Measurements from ENCODE around the gene PHETA2. TPM values are rescaled to one million over a fixed set of nuclear protein-coding genes. Genes with fewer than 3 reads are reported as not detected.
A peak's percentile ranks its signal among the peaks of the same experiment; 100 is the strongest.

PHETA2 gene
- total RNA-seq, 4 donors from 2014 or later: 5.8 to 14.6 (median 7.6) TPM

DNA sequence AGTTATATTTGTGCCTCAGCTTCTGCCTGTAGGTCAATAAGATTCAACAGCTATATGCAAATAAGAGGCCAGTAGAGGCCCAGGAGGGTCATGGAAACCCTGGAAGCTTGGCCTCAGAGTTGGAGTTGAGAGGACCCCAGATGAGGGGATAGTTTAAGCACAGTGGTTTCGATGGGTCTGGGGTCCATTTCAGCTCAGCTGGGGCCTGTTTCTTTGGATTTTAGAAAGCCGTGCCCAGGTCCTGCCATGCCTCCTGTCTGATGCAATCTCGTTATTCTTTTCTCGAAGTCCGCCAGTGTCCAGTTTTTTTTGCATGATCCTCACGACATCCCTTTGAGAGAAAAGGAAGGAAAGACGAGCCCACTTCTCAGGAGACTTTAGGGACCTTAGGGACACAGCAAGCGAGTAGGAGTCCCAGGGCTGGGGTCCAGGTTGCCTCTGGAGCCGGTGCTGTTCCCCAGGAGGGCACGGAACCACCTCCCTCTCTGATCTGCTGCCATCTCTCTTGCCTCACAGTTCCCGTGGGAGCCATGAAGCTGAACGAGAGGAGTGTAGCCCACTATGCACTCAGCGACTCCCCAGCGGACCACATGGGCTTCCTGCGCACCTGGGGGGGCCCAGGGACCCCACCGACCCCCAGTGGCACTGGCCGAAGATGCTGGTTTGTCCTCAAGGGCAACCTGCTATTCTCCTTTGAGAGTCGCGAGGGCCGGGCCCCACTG lies 2.9 kb downstream of the PHETA2 start:
- H3K4me1 ChIP-seq: peaks cover 0 to 32% (median 8%) of the 10 kb centered on the region in 4 donors
- H3K27ac ChIP-seq: no peak overlapping the region

DNA sequence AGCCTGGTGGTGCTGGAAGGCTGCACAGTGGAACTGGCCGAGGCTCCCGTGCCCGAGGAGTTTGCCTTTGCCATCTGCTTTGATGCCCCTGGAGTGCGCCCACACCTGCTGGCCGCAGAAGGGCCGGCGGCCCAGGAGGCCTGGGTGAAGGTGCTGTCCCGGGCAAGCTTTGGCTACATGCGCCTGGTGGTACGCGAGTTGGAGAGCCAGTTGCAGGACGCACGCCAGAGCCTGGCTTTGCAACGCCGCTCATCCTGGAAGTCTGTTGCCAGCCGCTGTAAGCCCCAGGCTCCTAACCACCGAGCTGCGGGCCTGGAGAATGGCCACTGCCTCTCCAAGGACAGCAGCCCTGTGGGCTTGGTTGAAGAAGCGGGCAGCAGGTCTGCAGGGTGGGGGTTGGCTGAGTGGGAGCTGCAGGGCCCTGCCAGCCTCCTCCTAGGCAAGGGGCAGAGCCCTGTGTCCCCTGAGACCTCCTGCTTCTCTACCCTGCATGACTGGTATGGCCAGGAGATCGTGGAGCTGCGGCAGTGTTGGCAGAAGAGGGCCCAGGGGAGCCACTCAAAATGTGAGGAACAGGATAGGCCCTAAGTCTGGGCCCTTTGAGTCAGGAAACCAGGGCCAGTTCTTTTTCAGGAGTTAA lies 3.6 kb downstream of the PHETA2 start:
- H3K4me3 ChIP-seq: no peak overlapping the region
- H3K27me3 ChIP-seq: no peaks in the 10 kb centered on the region
- peaks cover 0 to 31% (median 8%) of the 10 kb centered on the region in 4 donors for H3K4me1 ChIP-seq
- H3K36me3 ChIP-seq: peaks cover 0 to 11% (median 0%) of the 10 kb centered on the region in 3 donors
- no peaks in the 10 kb centered on the region for H3K9me3 ChIP-seq
- peak in 1 of 3 donors; percentile 48 for DNase-seq
- peak overlapping the region in 3 of 4 donors; percentile 97 to 99 (median 97) for H3K27ac ChIP-seq
- TF ChIP-seq, protein P1, sequence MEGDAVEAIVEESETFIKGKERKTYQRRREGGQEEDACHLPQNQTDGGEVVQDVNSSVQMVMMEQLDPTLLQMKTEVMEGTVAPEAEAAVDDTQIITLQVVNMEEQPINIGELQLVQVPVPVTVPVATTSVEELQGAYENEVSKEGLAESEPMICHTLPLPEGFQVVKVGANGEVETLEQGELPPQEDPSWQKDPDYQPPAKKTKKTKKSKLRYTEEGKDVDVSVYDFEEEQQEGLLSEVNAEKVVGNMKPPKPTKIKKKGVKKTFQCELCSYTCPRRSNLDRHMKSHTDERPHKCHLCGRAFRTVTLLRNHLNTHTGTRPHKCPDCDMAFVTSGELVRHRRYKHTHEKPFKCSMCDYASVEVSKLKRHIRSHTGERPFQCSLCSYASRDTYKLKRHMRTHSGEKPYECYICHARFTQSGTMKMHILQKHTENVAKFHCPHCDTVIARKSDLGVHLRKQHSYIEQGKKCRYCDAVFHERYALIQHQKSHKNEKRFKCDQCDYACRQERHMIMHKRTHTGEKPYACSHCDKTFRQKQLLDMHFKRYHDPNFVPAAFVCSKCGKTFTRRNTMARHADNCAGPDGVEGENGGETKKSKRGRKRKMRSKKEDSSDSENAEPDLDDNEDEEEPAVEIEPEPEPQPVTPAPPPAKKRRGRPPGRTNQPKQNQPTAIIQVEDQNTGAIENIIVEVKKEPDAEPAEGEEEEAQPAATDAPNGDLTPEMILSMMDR (IDR thresholded peaks at IDR 0.05): no peak
- no peak for TF ChIP-seq POLR2A (IDR thresholded peaks at IDR 0.05)

More for the DNA sequence above, 2.9 kb downstream of the PHETA2 start:
- Histone ChIP-seq H3K36me3 (peaks cover 0 to 7% (median 0%) of the 10 kb centered on the region in 3 donors), H3K27me3 (no peaks in the 10 kb centered on the region), H3K9me3 (no peaks in the 10 kb centered on the region), H3K4me3 (no peak overlapping the region)
- DNase-seq: peak in 1 of 3 donors; percentile 33
- TF ChIP-seq, protein P1 (IDR thresholded peaks at IDR 0.05): no peak
- TF ChIP-seq POLR2A (IDR thresholded peaks at IDR 0.05): no peak

DNA sequence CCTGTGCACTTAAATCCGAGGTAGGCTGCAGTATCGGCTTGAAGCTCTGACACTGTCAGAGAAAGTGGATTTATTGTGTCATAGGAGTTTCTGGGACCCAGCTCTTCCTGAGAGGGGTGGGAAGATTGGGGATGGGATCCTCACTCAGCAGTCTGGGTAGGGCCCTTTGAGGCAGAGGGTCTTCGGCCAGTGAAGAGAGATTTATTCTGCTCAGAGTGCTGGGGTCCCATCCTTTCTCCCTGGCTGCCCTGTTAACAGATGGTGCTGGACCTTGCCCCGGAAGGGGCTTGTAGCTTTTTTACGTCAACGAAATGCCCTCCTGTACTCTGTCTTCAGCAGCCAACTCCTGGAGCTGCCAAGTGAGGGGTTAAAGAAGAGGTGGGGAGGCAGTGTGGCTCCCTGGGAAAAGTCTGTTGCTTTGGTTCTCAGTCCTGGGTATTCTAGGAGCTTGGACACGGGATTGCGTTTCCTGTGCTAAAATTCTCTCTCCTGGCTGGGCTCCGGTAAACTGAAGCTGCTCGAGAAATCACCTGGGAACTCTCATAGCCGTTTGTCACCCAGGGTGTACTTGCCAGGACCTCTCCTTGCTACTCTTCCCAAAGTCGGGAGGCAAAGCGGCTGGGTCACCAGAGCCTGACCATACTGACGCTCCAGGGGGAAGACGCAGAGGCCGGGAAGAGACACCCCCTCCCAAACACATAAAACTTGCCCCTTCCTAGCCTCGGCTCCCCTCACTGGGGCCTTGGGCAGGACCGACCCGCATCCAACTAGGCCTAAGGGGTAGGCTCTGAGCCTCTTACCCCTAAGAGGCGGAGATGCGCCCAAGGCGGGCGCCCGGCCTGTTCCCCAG lies 4.6 kb downstream of the PHETA2 start:
- no peaks in the 10 kb centered on the region for H3K9me3 ChIP-seq
- H3K36me3 ChIP-seq: peaks cover 0 to 22% (median 0%) of the 10 kb centered on the region in 3 donors
- no peak for TF ChIP-seq POLR2A (IDR thresholded peaks at IDR 0.05)
- TF ChIP-seq, protein P1 (IDR thresholded peaks at IDR 0.05): no peak
- H3K27ac ChIP-seq: peak overlapping the region; percentile 97 to 99 (median 98)
- no peaks in the 10 kb centered on the region for H3K27me3 ChIP-seq
- DNase-seq: peak in 1 of 3 donors; percentile 55
- peak overlapping the region; percentile 60 to 74 (median 72) for H3K4me3 ChIP-seq
- peaks cover 0 to 29% (median 8%) of the 10 kb centered on the region in 4 donors for H3K4me1 ChIP-seq

DNA sequence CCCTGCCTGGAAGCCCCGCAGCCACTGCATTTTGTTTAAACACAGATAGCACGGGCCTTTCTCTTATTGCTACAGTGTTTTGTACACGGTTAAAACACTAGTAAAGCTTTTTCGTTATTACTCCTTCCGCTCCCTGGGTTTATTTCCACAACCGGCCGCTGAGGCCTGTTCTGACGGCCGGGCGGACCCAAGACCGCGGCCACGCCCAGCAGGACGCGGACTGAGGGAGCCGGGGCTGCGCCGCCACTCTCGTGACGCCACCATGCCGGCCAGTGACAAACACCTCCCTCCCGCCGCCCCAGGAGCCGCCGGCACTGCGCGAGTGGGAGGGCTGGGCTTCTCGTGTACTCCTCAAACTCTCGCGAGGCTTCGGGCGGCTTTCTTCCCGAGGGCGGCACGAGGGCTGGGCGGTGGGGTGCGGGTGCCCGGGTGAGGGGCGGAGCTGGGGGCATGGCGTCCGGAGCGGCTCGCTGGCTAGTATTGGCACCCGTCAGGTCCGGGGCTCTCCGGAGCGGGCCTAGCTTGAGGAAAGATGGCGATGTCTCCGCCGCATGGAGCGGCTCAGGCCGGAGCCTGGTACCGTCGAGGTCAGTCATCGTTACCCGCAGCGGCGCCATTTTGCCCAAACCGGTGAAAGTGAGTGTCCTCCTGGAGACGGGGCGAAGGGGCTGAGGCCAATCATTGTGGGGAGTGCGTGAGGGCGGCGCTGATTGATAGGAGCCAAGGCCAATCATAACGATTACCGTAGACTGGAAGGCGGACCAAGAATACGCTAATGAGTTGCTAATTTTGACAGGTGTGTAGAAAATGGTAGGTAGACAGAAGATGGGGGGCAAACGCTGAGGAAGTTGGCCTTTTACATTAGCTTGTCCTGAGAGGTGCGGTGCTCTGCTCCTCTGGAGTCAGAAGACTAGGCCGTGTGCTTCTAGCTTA lies 5.5 kb downstream of the PHETA2 start, which contains the start of gene SMDT1:
Gene SMDT1 (plus strand): TSS at position 382 of the 933 bp plus-strand sequence. CDS start 69 bp downstream, at position 451.
- peak; percentile 90 to 93 for TF ChIP-seq POLR2A (IDR thresholded peaks at IDR 0.05)
- TF ChIP-seq, protein P1 (IDR thresholded peaks at IDR 0.05): no peak
- DNase-seq: peak; percentile 99 to 100 (median 100)
- peaks cover 0 to 30% (median 0%) of the 10 kb centered on the region in 3 donors for H3K36me3 ChIP-seq
- H3K9me3 ChIP-seq: no peaks in the 10 kb centered on the region
- H3K27ac ChIP-seq: peak within 1 kb of the TSS; percentile 97 to 99 (median 98)
- H3K27me3 ChIP-seq: no peaks in the 10 kb centered on the region
- H3K4me1 ChIP-seq: peaks cover 0 to 26% (median 6%) of the 10 kb centered on the region in 4 donors
- peak within 1 kb of the TSS; percentile 60 to 74 (median 72) for H3K4me3 ChIP-seq
